ENCODE data around the gene SLC46A1.

DNA sequence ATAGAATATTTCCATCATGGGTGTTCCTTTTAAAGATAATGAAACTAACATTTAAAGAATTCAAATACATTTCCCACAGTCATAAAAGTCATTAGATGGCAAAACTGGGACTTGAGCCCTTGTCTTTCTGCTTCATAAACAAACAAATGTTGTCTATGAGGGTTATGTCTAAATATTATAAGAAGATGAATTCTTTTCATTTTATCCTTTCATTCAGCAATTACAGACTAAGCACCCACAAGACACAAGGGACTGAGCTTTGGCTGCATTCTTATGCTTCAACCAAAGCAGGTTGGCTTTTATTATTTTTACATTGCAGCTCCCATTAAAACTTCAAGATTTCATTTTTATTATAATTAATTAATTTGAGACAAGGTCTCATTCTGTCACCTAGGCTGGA lies 19.6 kb downstream of the SLC46A1 start:
- TF ChIP-seq, protein P1, sequence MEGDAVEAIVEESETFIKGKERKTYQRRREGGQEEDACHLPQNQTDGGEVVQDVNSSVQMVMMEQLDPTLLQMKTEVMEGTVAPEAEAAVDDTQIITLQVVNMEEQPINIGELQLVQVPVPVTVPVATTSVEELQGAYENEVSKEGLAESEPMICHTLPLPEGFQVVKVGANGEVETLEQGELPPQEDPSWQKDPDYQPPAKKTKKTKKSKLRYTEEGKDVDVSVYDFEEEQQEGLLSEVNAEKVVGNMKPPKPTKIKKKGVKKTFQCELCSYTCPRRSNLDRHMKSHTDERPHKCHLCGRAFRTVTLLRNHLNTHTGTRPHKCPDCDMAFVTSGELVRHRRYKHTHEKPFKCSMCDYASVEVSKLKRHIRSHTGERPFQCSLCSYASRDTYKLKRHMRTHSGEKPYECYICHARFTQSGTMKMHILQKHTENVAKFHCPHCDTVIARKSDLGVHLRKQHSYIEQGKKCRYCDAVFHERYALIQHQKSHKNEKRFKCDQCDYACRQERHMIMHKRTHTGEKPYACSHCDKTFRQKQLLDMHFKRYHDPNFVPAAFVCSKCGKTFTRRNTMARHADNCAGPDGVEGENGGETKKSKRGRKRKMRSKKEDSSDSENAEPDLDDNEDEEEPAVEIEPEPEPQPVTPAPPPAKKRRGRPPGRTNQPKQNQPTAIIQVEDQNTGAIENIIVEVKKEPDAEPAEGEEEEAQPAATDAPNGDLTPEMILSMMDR (conservative IDR thresholded peaks at IDR 0.05; ENCODE audit: low read length), result no peak
- no peak for TF ChIP-seq EZH2phosphoT487 (IDR thresholded peaks at IDR 0.05; ENCODE audit: borderline replicate concordance, low read depth, low read length)
